Activated gamma-delta T cell treated with Interleukin-2 at 50 U/mL for 16 hours (primary cell): Measurements from ENCODE around the gene MERTK.
"Not testable (repeated sequence)": the region's sequence is repeated elsewhere in the genome, so short reads cannot be mapped to it uniquely, and the experiment has no call there.

Experiments
- DNase-seq: peaks from one replicate; pipeline ENCODE4 v3.0.0-alpha.2; 2020

The MERTK gene

GRCh38 chr2:111910609-111911277 is 12.3 kb downstream of the MERTK start:
- no peak for DNase-seq

GRCh38 chr2:111911295-111911977 is 13.0 kb downstream of the MERTK start:
- not testable (repeated sequence) for DNase-seq

DNA sequence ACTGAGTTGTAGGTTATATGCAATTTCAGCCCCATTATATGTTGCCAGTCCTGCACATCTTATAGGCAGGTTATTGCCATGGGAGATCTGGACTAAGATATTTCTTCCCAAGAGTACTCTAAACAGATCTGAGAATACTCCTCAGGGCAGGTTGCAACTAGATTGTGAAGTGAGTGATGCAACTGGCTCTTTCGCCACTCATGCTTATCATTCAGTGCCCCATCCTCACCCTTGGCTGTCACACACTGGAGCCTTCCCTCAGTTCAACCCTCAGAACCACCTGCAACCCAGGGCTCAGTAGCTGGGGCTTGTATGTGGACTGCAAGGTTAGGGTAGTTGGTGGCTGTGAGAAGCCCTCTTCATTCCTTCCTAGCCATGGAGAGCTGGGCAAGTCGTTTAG is 14.1 kb downstream of the MERTK start:
- no peak for DNase-seq

DNA sequence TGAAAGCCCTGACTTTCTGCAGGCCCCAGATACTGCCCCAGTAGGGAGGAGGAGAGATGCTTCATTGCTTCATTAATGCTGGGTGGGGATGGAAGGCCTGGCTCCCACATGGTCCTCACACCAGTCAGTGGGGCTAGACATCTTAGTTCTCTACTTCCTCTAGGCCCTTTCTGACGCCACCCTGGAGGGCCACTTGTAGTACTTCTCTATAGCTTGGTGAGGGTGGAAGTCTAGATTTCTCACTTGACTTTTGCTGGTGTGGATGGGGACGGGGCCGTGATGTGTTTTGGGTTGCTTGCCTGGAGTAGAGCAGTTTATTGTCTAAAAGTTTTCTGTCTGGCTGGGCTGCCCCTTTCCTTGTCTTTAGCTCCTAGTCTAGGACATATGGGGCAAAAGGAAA is 18.7 kb downstream of the MERTK start:
- no peak for DNase-seq

GRCh38 chr2:111918383-111918806 is 20.0 kb downstream of the MERTK start:
- no peak for DNase-seq

- DNase-seq, result no peak
Observed at GRCh38 chr2:111919365-111919764, 21.0 kb downstream of the MERTK start.

DNA sequence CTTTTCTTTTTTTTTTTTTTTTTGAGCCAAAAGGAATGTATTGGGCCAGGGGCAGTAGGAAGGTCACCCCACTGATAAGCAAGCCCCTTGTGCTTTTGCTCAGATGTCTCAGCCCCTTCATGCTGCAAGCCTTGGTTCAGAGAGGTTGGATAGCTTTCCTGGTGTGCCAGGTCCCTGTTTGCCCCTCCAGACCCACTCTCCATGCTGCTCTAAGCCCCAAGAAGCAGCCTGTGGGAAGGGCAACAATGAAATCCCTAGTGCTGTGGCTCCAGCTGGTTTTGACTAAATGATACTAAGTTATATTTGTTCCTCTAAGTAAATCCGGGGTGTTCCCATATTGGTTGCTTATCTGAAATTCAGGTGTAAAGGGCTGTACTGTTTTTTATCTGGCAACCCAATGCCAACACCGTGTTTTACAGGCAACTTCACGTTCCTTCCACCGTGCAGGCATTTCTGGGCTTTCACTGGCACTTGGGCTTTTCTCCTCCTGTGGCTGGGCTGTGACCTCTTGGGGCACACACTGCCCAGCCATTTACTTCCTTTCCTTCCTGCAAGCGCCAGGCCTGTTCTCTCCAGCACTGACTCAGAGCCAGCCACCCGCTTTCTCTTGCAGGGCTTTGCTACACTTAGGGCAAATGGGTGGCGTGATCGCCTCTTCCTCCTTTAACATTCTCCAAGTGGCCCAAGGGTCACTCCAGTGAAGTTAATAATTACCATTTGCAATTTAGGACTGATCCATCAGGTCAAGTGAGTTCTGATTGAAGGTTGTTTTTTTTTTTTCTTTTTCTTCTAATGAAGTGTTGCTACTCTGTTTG is 21.6 kb downstream of the MERTK start:
- DNase-seq, result no peak

- DNase-seq, result no peak
Observed at GRCh38 chr2:111923276-111923804, 24.9 kb downstream of the MERTK start.

DNA sequence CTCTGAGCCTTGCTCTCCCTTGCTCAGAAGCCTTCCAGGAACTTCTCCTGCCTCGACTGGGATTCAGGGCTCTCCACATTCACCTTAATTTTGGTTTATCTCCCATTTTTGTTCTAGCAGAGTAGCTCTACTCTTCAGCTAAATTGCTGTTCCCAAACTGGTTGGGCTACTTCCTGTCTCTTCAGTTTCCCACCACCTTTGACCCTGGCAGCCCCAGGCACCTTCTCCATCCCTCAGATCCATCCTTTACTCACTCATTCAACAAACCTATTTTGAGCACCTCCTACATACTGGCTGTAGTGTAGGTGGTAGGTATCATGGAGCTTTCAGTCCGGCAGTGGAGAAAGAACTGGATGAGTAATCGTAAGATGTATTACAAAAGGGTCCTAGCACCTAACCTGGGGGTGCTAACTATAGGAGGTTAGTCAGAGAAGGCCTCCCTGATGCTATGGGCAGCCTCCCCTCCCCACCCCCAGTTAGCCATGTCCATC is 26.3 kb downstream of the MERTK start:
- no peak for DNase-seq

GRCh38 chr2:111927723-111928122 is 29.3 kb downstream of the MERTK start:
- DNase-seq, result no peak

GRCh38 chr2:111930409-111930808 is 32.0 kb downstream of the MERTK start:
- no peak for DNase-seq

GRCh38 chr2:111930875-111931274 is 32.5 kb downstream of the MERTK start:
- no peak for DNase-seq

DNA sequence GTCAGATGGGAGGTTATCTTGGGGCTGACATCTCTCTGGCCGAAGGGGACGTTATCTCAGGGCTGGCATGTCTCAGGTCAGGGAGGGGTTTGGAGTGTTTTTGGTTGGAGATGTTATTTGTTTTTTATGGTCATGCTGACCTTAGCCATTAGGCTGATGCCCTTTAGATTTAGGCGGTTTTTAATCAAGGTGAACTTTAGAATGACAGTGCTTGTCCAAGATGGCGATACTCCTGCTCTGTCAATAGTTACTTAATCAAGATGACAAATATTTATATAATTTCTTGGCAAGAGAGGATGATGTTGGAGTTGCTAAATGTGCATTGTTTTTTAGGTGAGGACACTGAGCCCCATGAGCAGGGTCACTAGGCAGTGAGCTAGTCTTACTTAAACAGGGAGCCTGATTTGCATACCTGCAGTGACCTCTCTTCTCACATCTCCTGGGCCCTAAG is 34.5 kb downstream of the MERTK start:
- no peak for DNase-seq

DNA sequence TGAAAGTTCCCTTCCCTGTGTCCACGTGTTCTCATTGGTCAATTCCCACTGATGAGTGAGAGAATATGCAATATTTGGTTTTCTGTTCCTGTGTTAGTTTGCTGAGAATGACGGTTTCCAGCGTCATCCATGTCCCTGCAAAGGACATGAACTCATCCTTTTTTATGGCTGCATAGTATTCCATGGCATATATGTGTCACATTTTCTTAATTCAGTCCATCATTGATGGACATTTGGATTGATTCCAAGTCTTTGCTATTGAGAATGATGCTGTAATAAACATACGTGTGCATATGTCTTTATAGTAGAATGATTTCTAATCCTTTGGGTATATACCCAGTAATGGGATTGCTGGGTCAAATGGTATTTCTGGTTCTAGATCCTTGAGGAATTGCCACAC is 35.5 kb downstream of the MERTK start:
- DNase-seq, result not testable (repeated sequence)

GRCh38 chr2:111936881-111937280 is 38.5 kb downstream of the MERTK start:
- no peak for DNase-seq

DNA sequence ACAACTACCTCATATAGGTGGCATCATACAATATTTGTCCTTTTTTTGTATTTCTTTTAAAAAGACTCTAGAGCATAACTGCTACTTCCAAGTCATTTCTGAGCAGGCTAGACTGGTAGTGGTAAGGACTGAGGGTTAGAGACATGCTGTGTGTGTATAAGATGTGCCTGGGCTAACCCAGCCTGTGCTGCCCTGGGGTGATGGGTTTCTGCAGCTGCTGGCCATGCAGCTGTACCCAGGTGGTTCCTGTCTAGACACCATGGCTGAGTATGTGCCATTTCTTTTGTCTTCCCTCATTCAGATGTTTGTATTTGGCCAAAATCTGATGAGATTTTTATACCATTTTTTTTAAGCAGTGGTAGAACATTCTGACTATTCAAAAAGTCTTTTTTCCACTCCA is 40.0 kb downstream of the MERTK start:
- no peak for DNase-seq

DNA sequence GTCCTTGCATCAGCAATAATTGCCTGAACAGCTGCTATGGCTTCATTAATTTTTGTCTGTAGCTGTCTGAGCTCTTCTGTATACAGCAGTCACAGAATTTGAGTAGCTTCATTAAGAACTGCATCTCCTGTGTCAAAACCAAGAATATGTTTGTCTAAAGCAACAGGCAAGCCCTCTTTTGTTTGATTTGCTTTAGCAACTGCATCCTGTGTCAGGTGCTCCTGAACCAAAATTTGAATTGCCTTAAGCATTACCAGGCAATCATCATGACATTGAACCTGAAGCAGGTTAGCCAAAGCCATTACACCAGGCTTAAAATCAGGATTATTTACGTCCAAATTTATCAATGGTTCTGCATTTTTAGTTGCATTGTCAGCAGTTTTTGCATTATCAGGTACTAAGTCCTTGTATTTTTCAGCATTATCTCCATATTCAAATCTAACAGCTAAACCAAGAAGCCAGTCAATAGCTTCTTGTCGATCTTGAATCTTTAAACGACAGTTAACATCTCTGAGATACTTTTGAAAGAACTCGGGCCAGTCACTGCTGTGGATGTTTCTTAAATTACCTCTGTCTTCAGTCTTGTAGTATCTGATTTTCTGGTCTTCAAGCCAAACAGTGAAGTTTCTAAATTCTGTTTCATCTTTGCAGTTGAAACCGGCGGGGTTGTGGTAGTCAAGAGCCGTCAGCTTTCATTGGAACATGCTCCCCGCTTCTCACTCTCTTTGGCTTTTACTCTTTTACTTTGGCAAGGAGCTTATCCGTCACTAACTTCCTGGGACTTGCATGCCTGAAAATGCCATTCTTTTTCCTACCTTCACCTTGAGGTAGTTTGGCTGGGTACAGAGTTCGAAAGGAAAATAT is 42.2 kb downstream of the MERTK start:
- DNase-seq, result no peak

DNA sequence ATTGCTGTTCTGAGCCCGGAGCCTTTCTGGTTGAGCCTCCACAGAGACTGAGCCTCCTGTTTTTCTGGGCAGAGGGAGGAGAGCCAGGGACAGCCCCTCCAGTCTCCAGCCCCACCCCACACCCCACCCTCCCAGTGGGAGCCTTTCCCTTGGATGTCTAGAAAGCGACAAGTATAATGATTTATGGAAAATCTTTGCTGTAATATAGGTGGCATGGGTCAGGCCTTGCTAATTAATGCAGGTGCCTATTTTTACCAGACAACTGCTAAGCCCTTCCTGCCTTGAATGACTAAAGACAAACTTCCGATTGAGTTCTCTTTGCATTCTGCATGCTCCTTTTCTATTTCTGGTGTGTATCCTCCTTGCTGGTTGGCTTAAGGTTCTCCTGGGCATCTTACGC is 43.1 kb downstream of the MERTK start:
- no peak for DNase-seq

- no peak for DNase-seq
Observed at GRCh38 chr2:111944531-111945210, 46.3 kb downstream of the MERTK start.

- no peak for DNase-seq
Observed at GRCh38 chr2:111945444-111946293, 47.3 kb downstream of the MERTK start.
